Measurements from ENCODE around the gene KCND3.

The KCND3 gene

DNA sequence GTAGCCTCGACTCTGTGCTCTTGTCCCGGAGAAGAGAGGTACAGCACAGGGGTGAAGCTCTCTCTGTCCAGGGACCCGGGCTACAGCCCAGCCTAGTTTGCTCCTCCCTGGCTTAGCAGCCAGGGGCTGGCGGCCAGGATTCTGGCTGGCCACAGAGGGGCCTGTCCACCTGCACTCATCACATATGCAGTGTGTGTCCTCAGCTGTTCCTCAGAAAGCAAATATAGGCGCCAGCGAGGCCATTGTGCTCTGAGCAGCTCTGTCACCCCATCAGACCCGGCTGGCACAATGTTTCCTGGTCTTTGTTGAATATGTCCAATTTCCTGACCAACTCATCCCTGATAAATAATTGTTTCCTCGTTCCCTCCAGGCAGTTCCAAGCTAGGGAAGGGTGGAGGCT, 28.5 kb downstream of the KCND3 start:
- TF ChIP-seq ZFX (IDR thresholded peaks at IDR 0.05; ENCODE audit: borderline replicate concordance) (no peak), CTCF (IDR thresholded peaks at IDR 0.05) (no peak)
- H3K27ac ChIP-seq = no peak overlapping the region

- no peak for TF ChIP-seq ZFX (IDR thresholded peaks at IDR 0.05; ENCODE audit: borderline replicate concordance)
- TF ChIP-seq CTCF (IDR thresholded peaks at IDR 0.05) = no peak
- H3K27ac ChIP-seq = no peak overlapping the region
These were observed 30.0 kb downstream of the KCND3 start for GRCh38 chr1:111959436-111959835.

GRCh38 chr1:111958851-111959250, 30.6 kb downstream of the KCND3 start:
- no peak for TF ChIP-seq ZFX (IDR thresholded peaks at IDR 0.05; ENCODE audit: borderline replicate concordance)
- no peak for TF ChIP-seq CTCF (IDR thresholded peaks at IDR 0.05)
- no peak overlapping the region for H3K27ac ChIP-seq

GRCh38 chr1:111958075-111958474, 31.4 kb downstream of the KCND3 start:
- H3K27ac ChIP-seq = no peak overlapping the region
- TF ChIP-seq ZFX (IDR thresholded peaks at IDR 0.05; ENCODE audit: borderline replicate concordance) (no peak), CTCF (IDR thresholded peaks at IDR 0.05) (no peak)

DNA sequence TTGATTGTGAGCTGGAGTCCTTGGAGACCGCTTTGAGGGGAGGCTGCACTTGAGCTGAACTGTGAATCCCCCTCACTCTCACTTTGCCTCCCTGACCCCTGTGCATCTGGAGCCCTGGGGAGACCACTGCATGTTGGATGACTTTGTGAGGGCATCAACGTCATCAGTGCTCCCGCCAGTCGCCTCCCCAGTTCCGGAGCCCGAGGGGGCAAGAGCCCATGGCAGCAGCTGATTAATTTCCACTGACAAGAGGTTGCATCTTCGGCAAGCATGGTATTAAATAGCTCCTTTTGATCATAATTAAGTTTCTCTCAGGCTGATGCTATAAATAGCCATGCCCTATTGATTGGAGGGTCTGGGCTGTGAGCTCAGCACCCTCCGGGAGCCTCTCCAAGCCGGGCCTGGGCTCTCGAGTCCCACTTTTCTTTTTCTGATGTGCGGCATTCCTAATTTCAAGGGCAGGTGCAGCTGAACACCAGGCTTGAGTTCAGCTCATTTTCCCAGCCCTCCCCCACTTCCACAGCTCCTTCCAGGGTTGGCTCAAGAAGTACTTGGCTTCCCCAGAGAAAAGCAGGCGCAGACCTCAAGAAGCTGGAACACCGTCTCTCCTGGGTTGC, 33.2 kb downstream of the KCND3 start:
- no peak for TF ChIP-seq ZFX (IDR thresholded peaks at IDR 0.05; ENCODE audit: borderline replicate concordance)
- TF ChIP-seq CTCF (IDR thresholded peaks at IDR 0.05) = no peak
- H3K27ac ChIP-seq = no peak overlapping the region

DNA sequence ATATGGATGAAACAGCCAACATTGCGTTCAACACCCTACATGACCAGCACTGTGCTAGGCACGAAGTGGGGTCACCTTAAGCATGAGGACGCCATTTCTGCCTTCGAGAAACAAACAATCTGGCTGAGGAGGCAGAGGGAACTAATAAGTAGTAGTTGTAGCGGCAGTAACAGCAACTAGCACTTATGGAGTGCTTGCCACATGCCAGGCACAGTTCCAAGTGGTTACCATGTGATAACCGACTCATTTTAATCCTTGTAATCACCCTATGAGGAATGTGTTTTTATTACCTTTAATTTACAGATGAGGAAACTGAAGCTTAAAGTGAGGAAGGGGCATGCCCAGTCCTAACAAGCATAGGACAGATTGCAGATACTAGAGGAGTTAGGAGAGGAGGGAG, 33.7 kb downstream of the KCND3 start:
- no peak for TF ChIP-seq CTCF (IDR thresholded peaks at IDR 0.05)
- TF ChIP-seq ZFX (IDR thresholded peaks at IDR 0.05; ENCODE audit: borderline replicate concordance) = no peak
- no peak overlapping the region for H3K27ac ChIP-seq

DNA sequence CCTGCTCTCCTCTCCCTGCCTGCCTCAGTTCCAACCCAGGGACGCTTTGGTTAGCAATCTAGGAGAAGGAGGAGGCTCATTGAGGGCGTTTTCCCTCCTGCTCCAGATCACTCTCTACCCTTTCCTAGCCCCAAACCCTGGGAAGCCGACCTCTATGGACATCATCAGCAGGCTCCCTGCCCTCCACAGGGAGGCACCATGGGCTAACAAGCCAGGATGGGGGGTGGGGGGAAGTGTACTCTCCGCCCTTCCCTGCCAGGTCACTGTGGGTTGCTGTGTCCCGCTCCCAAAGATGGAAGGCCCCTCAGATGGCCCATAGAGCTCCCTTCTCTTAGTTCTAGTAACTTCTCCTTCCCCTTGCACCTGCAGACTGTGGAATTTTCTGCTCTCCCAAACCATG, 35.7 kb downstream of the KCND3 start:
- TF ChIP-seq CTCF (IDR thresholded peaks at IDR 0.05) (no peak), ZFX (IDR thresholded peaks at IDR 0.05; ENCODE audit: borderline replicate concordance) (no peak)
- no peak overlapping the region for H3K27ac ChIP-seq

Data from 22Rv1 (cell line).